HEK293 (cell line): ENCODE measurements around the gene PHYKPL.
"Not testable (repeated sequence)": the region's sequence is repeated elsewhere in the genome, so short reads cannot be mapped to it uniquely, and the experiment has no call there.

Source experiments
- CTCF ChIA-PET: fragments of 350-600 bp; formaldehyde crosslinking; extraction: SDS; loops from one replicate; lab custom pipeline; 2021; ENCODE audit warnings: antibody characterized with exemption; lab: Yijun Ruan, JAX
- POLR2A ChIA-PET: fragments of 300-600 bp; formaldehyde crosslinking; extraction: SDS; loops from one replicate; lab custom pipeline; 2020; ENCODE audit warnings: antibody characterized with exemption, inconsistent platforms; lab: Yijun Ruan, JAX
- H3K27ac ChIP-seq: fragments of 200-500 bp; sonication (Bioruptor generic); 2 replicates; pipeline ENCODE4 v1.5.1; 2014; ENCODE audit warnings: low read depth, low read length, control low read depth, inconsistent platforms; ENCODE audit errors: extremely low read depth
- H3K36me3 ChIP-seq, 2 experiments: fragments of 200-500 bp in 1 of 2; sonication (Bioruptor generic) in 1 of 2; 1 replicate in 1 of 2; 2 replicates in 1 of 2; pipeline ENCODE4 v1.5.1; 2014 to 2017; ENCODE audit warnings: inconsistent platforms in 2 of 2, low read length in 2 of 2; ENCODE audit not compliant: control insufficient read depth in 2 of 2, insufficient read depth in 1 of 2
- H3K4me1 ChIP-seq: fragments of 200-500 bp; sonication (Bioruptor generic); 2 replicates; pipeline ENCODE4 v1.5.1; 2014; ENCODE audit warnings: mild to moderate bottlenecking, low read length, inconsistent platforms; ENCODE audit not compliant: control insufficient read depth, insufficient read depth
- H3K4me3 ChIP-seq: 2 replicates; pipeline ENCODE4 v1.5.1; 2011; ENCODE audit warnings: low read depth, mild to moderate bottlenecking, control low read depth, low read length, moderate library complexity
- H3K9me3 ChIP-seq: fragments of 200-500 bp; sonication (Bioruptor generic); 2 replicates; pipeline ENCODE4 v1.5.1; 2014; ENCODE audit warnings: low read depth, low read length, inconsistent platforms; ENCODE audit not compliant: control insufficient read depth, insufficient read depth
- KLF16 ChIP-seq: fragments of 450-650 bp; formaldehyde crosslinking; IDR thresholded peaks from 2 replicates; pipeline ENCODE4 v1.5.1; 2017; ENCODE audit warnings: missing biosample characterization, missing genetic modification characterization
- PRDM1 ChIP-seq: fragments of 450-650 bp; formaldehyde crosslinking; IDR thresholded peaks from 2 replicates; pipeline ENCODE4; 2016; ENCODE audit warnings: missing biosample characterization, missing genetic modification characterization
- TCF7L2 ChIP-seq: IDR thresholded peaks from 2 replicates; pipeline ENCODE4 v1.6.1; 2011; ENCODE audit warnings: low read depth, mild to moderate bottlenecking, inconsistent platforms, low read length, moderate library complexity, borderline replicate concordance
- TRIM28 ChIP-seq: IDR thresholded peaks from 2 replicates; pipeline ENCODE4 v1.6.1; 2011; ENCODE audit warnings: low read length, control low read depth, borderline replicate concordance
- ZBTB8A ChIP-seq: fragments of 450-650 bp; formaldehyde crosslinking; IDR thresholded peaks from 2 replicates; pipeline ENCODE4 v1.5.1; 2016; ENCODE audit warnings: missing biosample characterization, missing genetic modification characterization
- ZNF10 ChIP-seq: fragments of 450-650 bp; formaldehyde crosslinking; IDR thresholded peaks from 2 replicates; pipeline ENCODE4 v1.5.1; 2017; ENCODE audit warnings: missing biosample characterization, missing genetic modification characterization
- ZNF114 ChIP-seq: fragments of 450-650 bp; formaldehyde crosslinking; IDR thresholded peaks from 2 replicates; pipeline ENCODE4 v1.5.0; 2017; ENCODE audit warnings: missing biosample characterization, missing genetic modification characterization
- ZNF146 ChIP-seq: fragments of 450-650 bp; formaldehyde crosslinking; IDR thresholded peaks from 2 replicates; pipeline ENCODE4 v1.5.1; 2016; ENCODE audit warnings: missing biosample characterization, missing genetic modification characterization
- ZNF174 ChIP-seq: fragments of 450-650 bp; formaldehyde crosslinking; IDR thresholded peaks from 2 replicates; pipeline ENCODE4 v1.5.0; 2017; ENCODE audit warnings: missing biosample characterization, mild to moderate bottlenecking, missing genetic modification characterization
- ZNF175 ChIP-seq: fragments of 450-650 bp; formaldehyde crosslinking; IDR thresholded peaks from 2 replicates; pipeline ENCODE4 v1.5.1; 2016; ENCODE audit warnings: missing biosample characterization, missing genetic modification characterization
- ZNF2 ChIP-seq: fragments of 450-650 bp; formaldehyde crosslinking; IDR thresholded peaks from 2 replicates; pipeline ENCODE4 v1.5.1; 2016; ENCODE audit warnings: missing biosample characterization, missing genetic modification characterization
- ZNF221 ChIP-seq: fragments of 450-650 bp; formaldehyde crosslinking; IDR thresholded peaks from 2 replicates; pipeline ENCODE4 v1.5.1; 2017; ENCODE audit warnings: missing biosample characterization, missing genetic modification characterization, borderline replicate concordance
- ZNF239 ChIP-seq: fragments of 450-650 bp; formaldehyde crosslinking; IDR thresholded peaks from 2 replicates; pipeline ENCODE4 v1.5.1; 2016; ENCODE audit warnings: missing biosample characterization, missing genetic modification characterization
- ZNF248 ChIP-seq: fragments of 450-650 bp; formaldehyde crosslinking; IDR thresholded peaks from 2 replicates; pipeline ENCODE4 v1.5.1; 2017; ENCODE audit warnings: missing biosample characterization, missing genetic modification characterization
- ZNF341 ChIP-seq: fragments of 450-650 bp; formaldehyde crosslinking; IDR thresholded peaks from 2 replicates; pipeline ENCODE4; 2016; ENCODE audit warnings: low read depth, missing biosample characterization, missing genetic modification characterization
- ZNF433 ChIP-seq: fragments of 450-650 bp; formaldehyde crosslinking; IDR thresholded peaks from 2 replicates; pipeline ENCODE4 v1.5.1; 2016; ENCODE audit warnings: missing biosample characterization, missing genetic modification characterization, low read depth
- ZNF473 ChIP-seq: fragments of 450-650 bp; formaldehyde crosslinking; IDR thresholded peaks from 2 replicates; pipeline ENCODE4 v1.5.1; 2017; ENCODE audit warnings: missing biosample characterization, missing genetic modification characterization
- ZNF48 ChIP-seq: fragments of 450-650 bp; formaldehyde crosslinking; IDR thresholded peaks from 2 replicates; pipeline ENCODE4 v1.5.1; 2016; ENCODE audit warnings: missing biosample characterization, missing genetic modification characterization
- ZNF785 ChIP-seq: fragments of 450-650 bp; formaldehyde crosslinking; IDR thresholded peaks from 2 replicates; pipeline ENCODE4 v1.5.1; 2016; ENCODE audit warnings: missing biosample characterization, missing genetic modification characterization
- ZNF830 ChIP-seq: fragments of 450-650 bp; IDR thresholded peaks from 2 replicates; pipeline ENCODE4 v1.5.0; 2018; ENCODE audit warnings: missing biosample characterization, missing genetic modification characterization, low read depth, mild to moderate bottlenecking, moderate library complexity
- TF ChIP-seq, protein P1 (sequence below): fragments of 450-650 bp; formaldehyde crosslinking; IDR thresholded peaks from 2 replicates; pipeline ENCODE4 v1.5.1; 2016; ENCODE audit warnings: missing biosample characterization, missing genetic modification characterization
- TF ChIP-seq, protein P2 (sequence below): fragments of 450-650 bp; formaldehyde crosslinking; IDR thresholded peaks from 2 replicates; pipeline ENCODE4 v1.5.1; 2016; ENCODE audit warnings: missing biosample characterization, missing genetic modification characterization
- TF ChIP-seq, protein P3 (sequence below): fragments of 450-650 bp; formaldehyde crosslinking; conservative IDR thresholded peaks from 2 replicates; pipeline ENCODE4 v1.5.1; 2016; ENCODE audit warnings: low read depth, missing biosample characterization, missing genetic modification characterization
- TF ChIP-seq, protein P4 (sequence below): fragments of 450-650 bp; formaldehyde crosslinking; IDR thresholded peaks from 2 replicates; pipeline ENCODE4 v1.5.1; 2016; ENCODE audit warnings: missing biosample characterization, missing genetic modification characterization

The PHYKPL gene

DNA sequence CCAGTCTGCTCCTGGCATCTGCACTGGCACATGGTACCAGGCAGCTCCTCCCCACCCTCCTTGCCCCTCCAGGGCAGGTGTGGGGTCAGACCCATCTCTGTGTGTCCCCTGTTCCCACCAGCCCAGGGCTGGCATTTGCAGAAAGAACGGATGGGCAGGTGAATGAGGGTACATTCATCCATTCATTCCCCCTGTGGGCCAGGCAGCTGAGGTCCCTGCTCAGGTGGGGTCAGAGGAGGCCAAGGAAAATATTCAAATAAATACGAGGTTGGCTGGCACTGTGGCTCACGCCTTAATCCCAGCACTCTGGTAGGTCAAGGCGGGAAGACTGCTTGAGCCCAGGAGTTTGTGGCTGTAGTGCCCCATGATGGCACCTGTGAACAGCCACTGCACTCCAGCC is 25.0 kb upstream of the PHYKPL start:
- H3K9me3 ChIP-seq, result no peaks in the 10 kb centered on the region
- no peaks in the 10 kb centered on the region for H3K36me3 ChIP-seq
- no peaks in the 10 kb centered on the region for H3K4me1 ChIP-seq
- no peak for TF ChIP-seq ZNF473 (tag by site-specific recombination)
- no peak for TF ChIP-seq ZNF114 (tag by site-specific recombination)
- no peak for TF ChIP-seq ZNF48
- TF ChIP-seq ZNF341, result no peak
- TF ChIP-seq ZNF221 (tag by site-specific recombination), result no peak
- TF ChIP-seq ZNF2 (tag by site-specific recombination), result no peak
- TF ChIP-seq ZNF433 (tag by site-specific recombination), result no peak
- TF ChIP-seq ZBTB8A, result no peak
- no peak for TF ChIP-seq ZNF174 (tag by site-specific recombination)
- no peak for TF ChIP-seq ZNF239
- TF ChIP-seq TCF7L2, result no peak
- TF ChIP-seq KLF16 (tag by site-specific recombination), result no peak
- TF ChIP-seq ZNF10 (tag by site-specific recombination), result no peak
- TF ChIP-seq ZNF785 (tag by site-specific recombination), result no peak
- TF ChIP-seq, protein P1, sequence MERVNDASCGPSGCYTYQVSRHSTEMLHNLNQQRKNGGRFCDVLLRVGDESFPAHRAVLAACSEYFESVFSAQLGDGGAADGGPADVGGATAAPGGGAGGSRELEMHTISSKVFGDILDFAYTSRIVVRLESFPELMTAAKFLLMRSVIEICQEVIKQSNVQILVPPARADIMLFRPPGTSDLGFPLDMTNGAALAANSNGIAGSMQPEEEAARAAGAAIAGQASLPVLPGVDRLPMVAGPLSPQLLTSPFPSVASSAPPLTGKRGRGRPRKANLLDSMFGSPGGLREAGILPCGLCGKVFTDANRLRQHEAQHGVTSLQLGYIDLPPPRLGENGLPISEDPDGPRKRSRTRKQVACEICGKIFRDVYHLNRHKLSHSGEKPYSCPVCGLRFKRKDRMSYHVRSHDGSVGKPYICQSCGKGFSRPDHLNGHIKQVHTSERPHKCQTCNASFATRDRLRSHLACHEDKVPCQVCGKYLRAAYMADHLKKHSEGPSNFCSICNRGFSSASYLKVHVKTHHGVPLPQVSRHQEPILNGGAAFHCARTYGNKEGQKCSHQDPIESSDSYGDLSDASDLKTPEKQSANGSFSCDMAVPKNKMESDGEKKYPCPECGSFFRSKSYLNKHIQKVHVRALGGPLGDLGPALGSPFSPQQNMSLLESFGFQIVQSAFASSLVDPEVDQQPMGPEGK, result no peak
- TF ChIP-seq, protein P2, sequence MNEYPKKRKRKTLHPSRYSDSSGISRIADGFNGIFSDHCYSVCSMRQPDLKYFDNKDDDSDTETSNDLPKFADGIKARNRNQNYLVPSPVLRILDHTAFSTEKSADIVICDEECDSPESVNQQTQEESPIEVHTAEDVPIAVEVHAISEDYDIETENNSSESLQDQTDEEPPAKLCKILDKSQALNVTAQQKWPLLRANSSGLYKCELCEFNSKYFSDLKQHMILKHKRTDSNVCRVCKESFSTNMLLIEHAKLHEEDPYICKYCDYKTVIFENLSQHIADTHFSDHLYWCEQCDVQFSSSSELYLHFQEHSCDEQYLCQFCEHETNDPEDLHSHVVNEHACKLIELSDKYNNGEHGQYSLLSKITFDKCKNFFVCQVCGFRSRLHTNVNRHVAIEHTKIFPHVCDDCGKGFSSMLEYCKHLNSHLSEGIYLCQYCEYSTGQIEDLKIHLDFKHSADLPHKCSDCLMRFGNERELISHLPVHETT (tag by site-specific recombination), result no peak
- TF ChIP-seq TRIM28, result no peak
- no peak for TF ChIP-seq PRDM1 (tag by site-specific recombination)
- TF ChIP-seq ZNF248 (tag by site-specific recombination), result no peak
- no peak for TF ChIP-seq ZNF175 (tag by site-specific recombination)
- POLR2A ChIA-PET, result no interaction called here
- CTCF ChIA-PET, result interaction anchor here (0.7 kb wide), 1 partner anchor 23 kb away, joined by 4 read pairs; no protein-coding TSS in a partner anchor
- H3K27ac ChIP-seq, result no peak overlapping the region
- no peak overlapping the region for H3K4me3 ChIP-seq

DNA sequence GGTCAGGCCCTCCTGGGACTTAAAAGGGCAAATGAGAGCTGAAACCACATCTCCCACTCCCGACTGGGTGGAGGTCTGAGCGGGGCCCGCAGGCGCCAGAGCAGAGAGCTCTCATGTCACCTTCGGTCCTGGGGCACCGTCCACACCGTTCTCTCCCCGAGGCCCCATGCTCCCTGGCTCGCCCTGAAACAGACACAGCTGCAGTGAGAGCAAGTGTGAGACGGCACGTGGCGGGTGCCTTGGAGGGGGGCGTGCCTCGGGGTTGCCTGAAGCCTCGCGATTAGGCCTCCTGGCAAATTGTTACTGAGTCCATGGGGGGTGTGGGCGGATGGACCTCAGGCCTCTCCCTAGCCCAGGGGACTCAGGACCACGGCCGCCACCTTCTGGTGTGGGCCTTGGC is 24.1 kb upstream of the PHYKPL start:
- Histone ChIP-seq H3K36me3 (no peaks in the 10 kb centered on the region), H3K9me3 (no peaks in the 10 kb centered on the region), H3K4me3 (no peak overlapping the region), H3K4me1 (no peaks in the 10 kb centered on the region), H3K27ac (no peak overlapping the region)
- POLR2A ChIA-PET, result no interaction called here
- TF ChIP-seq ZNF830 (no peak), ZNF248 (tag by site-specific recombination) (no peak), ZNF146 (tag by site-specific recombination) (no peak)
- TF ChIP-seq, protein P3, sequence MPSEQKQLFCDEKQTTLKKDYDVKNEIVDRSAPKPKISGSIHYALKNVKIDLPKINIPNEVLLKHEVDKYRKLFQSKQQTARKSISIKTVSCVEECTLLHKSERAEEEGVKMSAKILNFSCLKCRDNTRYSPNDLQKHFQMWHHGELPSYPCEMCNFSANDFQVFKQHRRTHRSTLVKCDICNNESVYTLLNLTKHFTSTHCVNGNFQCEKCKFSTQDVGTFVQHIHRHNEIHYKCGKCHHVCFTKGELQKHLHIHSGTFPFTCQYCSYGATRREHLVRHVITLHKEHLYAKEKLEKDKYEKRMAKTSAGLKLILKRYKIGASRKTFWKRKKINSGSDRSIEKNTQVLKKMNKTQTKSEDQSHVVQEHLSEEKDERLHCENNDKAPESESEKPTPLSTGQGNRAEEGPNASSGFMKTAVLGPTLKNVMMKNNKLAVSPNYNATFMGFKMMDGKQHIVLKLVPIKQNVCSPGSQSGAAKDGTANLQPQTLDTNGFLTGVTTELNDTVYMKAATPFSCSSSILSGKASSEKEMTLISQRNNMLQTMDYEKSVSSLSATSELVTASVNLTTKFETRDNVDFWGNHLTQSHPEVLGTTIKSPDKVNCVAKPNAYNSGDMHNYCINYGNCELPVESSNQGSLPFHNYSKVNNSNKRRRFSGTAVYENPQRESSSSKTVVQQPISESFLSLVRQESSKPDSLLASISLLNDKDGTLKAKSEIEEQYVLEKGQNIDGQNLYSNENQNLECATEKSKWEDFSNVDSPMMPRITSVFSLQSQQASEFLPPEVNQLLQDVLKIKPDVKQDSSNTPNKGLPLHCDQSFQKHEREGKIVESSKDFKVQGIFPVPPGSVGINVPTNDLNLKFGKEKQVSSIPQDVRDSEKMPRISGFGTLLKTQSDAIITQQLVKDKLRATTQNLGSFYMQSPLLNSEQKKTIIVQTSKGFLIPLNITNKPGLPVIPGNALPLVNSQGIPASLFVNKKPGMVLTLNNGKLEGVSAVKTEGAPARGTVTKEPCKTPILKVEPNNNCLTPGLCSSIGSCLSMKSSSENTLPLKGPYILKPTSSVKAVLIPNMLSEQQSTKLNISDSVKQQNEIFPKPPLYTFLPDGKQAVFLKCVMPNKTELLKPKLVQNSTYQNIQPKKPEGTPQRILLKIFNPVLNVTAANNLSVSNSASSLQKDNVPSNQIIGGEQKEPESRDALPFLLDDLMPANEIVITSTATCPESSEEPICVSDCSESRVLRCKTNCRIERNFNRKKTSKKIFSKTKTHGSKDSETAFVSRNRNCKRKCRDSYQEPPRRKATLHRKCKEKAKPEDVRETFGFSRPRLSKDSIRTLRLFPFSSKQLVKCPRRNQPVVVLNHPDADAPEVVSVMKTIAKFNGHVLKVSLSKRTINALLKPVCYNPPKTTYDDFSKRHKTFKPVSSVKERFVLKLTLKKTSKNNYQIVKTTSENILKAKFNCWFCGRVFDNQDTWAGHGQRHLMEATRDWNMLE (tag by site-specific recombination), result no peak
- TF ChIP-seq, protein P4, sequence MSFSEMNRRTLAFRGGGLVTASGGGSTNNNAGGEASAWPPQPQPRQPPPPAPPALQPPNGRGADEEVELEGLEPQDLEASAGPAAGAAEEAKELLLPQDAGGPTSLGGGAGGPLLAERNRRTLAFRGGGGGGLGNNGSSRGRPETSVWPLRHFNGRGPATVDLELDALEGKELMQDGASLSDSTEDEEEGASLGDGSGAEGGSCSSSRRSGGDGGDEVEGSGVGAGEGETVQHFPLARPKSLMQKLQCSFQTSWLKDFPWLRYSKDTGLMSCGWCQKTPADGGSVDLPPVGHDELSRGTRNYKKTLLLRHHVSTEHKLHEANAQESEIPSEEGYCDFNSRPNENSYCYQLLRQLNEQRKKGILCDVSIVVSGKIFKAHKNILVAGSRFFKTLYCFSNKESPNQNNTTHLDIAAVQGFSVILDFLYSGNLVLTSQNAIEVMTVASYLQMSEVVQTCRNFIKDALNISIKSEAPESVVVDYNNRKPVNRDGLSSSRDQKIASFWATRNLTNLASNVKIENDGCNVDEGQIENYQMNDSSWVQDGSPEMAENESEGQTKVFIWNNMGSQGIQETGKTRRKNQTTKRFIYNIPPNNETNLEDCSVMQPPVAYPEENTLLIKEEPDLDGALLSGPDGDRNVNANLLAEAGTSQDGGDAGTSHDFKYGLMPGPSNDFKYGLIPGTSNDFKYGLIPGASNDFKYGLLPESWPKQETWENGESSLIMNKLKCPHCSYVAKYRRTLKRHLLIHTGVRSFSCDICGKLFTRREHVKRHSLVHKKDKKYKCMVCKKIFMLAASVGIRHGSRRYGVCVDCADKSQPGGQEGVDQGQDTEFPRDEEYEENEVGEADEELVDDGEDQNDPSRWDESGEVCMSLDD (tag by site-specific recombination), result no peak
- CTCF ChIA-PET, result no interaction called here

DNA sequence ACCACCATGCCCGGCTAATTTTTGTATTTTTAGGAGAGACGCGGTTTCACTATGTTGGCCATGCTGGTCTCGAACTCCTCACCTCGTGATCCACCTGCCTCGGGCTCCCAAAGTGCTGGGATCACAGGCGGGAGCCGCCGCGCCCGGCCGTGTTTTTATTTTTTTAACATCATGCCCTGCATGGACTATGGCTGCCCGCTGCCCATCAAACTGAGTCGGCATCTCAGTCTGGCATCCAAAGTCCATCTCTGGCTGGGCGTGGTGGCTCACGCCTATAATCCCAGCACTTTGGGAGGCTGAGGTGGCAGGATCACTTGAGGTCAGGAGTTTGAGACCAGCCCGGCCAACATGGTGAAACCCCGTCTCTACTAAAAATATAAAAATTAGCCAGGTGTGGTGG is 21.0 kb upstream of the PHYKPL start:
- CTCF ChIA-PET, result not testable (repeated sequence)
- POLR2A ChIA-PET, result interaction anchor here (0.6 kb wide), 1 partner anchor 8 kb away, joined by 3 read pairs; no protein-coding TSS in a partner anchor

More for the DNA sequence above, 21.0 kb upstream of the PHYKPL start:
- not testable (repeated sequence) for H3K4me3 ChIP-seq, H3K9me3 ChIP-seq, H3K36me3 ChIP-seq, H3K4me1 ChIP-seq, H3K27ac ChIP-seq
